HG03060 (cell line): ENCODE data around the gene RACGAP1.

Experiments
- ATAC-seq: cut with Tn5 transposase; IDR thresholded peaks from one replicate; pipeline ENCODE4 v1.9.1; 2021; ENCODE audit warnings: low read depth, moderate number of reproducible peaks; ENCODE audit not compliant: unreplicated experiment

RACGAP1 gene

DNA sequence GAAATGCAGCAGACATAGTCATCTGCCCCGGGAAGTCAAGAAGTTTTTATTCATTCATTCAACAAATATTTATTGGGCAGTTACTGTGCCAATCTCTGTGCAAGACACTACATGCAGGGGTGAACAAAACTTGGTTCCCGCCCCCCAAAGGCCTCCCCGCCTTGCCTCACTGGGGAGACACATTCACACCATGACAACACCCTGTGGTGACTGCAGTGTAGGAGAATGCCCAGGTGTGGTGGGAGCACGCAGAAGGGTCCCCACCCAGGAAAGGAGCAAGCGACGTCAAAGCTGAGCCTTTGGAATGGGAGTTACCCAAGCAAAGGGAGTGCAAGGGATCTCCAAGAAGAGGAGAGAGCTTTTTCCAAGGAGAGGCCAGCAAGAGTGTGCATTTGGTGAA, 54.2 kb downstream of the RACGAP1 start:
- ATAC-seq = no peak

DNA sequence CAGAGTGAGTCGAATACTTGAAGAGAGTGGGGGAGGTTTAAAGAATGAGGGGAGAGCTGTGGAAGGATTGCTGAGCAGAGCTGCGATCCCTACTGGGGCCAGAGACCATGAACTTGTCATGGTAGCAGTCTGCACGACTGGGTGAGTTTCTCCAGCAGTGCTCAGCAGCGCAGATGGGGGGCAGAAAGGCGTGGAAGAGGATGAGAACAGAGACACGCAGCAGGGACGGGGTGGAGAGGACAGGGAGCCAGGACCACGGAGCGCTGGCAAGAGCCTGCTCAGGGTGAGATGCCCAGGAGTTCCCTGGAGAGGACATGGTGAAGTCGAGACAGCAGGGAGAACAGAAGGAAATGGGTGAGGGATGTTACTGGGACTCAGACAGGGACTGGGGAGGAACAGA, 54.6 kb downstream of the RACGAP1 start:
- ATAC-seq = no peak

DNA sequence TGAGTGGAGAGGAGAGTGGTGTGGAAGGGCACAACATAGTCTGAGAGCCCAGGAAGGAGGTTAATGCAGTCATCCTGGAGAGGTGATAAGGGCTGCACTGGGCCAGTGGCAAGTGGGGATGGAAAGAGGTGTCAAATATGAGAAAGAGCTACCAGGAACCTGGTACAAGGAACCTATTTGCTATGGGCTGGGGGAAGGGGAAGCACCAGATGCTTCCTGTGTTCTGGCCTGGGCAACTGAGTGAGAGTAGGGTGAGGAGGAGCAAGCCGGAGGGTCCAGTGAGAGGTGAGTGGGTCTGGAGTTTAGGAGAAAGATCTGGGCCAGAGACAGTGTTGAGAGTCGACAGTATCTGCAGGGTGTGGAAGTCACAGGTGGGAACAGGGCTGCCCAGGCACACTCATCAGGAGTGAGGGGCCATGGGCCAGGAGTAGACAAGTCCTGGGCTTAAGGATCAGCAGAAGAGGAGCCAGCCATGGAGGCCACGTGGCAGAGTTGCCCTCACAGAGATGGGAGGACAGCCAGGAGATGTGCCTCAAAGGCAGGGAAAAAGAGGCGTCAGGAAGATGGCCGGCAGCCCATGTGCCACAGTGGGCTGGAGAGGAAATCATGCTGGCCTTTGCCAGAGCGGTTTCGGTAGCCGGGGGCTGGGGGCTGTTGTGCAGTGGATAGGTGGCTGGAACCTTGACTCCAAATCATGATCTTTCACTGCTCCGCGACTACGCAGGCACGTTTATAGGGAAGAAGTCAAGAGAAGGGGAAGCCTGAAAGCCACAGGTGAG, 55.5 kb downstream of the RACGAP1 start:
- no peak for ATAC-seq

DNA sequence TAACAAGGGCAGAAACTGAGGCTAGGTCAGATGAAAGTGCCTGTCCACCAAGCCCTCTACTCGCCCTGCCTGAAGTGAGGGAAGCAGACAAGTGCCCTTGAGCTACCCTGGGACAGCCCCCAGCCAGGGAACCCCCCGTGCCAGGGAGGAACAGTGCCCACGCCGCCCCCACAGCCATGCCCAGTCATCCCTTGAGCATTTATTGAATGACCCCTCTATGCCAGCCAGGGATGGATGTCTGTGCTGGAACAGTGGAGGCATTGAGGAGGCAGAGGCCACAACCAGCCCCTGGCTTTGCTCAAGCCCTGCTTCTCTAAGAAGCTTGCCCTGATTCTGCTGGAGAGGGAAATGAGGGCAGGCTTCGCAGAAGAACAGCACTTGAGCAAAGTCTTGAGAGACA, 56.3 kb downstream of the RACGAP1 start:
- ATAC-seq = no peak

DNA sequence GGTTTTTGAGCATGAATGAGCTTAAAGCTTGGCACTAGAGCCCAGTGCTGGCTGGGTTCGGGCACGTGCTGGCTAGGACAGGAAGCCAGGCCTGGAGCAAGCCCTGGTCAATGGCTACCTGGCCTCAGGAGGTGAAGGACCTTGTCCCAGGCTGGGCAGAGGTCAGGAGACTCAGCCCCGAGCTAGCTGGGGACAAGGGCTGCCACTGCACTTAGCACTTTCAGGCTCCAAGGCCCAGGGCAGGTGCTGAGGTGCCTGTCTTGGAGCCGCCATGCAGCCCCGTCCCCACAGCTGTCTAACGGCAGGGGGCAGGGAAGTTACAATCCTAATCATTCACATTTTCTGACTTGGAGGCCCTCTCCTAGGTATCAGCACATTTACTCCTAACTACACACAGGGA, 56.8 kb downstream of the RACGAP1 start:
- ATAC-seq = no peak

DNA sequence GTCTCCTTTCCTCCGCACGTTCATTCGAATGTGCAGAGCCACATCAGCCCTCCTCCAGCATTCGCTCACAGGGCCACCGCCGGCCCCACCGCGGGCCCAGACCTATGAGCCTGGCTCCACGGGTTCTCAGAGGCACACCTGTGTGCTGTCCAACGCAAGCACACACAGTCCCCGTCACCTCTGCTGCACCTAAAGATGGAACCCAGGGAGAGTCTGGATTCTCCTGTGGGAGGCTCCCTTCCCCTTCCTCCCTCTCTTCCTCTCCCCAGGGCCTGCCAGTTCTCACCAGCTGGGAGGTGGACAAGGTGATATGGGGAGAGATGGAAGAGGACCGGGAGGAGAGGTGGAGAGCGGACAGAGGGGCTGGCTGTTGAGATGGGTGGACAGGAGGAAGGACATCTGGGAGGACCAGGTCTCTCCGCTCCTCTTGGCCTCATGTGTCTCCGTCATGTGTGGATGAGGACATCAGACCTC, 57.5 kb downstream of the RACGAP1 start:
- ATAC-seq = no peak

DNA sequence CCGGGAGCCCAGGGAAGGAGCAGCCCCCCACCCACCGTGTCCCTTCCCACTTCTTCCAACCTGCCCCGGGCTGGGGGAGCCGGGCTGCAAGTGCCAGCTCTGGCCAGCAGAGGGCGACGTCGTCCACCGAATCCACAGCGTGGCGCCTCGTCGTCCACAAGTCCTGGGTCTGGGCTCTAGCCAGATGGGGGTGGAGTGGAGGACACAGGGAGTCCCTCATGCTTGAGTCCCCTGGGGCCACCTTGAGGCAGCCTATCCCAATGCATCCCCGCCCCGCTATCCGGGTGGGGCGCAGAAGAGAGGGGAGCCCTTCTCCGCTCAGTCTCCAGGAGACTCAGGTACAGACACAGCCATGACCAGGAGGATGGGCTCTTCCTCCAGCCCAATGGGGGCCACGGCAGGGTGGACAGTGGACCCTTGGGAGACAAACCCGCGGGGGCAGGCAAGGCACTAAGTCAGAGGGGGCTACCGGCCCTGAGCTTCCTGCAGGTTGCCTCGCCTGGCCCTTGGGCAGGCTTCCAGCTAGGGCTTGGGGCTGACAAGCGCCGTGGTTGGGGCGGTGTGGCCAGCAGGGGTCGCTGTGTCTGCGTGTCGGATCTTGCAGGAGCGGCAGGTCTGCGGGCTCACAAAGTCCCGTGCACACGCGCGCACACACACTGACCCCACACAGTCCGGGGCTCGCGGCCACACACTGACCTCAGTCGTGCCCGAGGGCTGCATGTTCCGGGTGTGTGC, 58.1 kb downstream of the RACGAP1 start:
- ATAC-seq = no peak

DNA sequence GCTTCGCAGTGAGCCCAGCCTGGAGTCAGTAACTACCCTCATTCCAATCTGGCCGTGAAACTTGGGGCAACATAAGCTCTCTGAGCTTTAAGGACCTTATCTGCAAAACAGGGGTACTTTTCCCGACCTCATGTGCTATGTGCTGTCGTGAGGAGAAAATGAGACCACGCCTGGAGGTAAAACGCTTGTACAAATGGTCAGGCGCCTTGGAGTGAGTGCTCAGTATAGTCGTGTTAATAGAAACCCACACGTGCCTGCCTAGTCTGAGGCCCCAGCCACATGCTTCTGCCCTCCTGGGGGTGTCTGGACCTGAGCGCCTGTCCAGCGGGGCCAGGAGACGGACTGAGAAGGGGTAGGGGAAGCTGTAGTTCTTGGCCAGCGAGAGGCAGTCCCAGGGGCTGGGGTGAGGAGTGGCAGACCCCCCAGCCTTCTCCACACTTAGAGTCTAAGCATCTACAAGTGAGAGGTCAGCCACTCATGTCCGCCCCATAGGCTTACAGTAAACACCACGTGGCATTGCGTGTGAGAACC, 58.7 kb downstream of the RACGAP1 start:
- no peak for ATAC-seq

DNA sequence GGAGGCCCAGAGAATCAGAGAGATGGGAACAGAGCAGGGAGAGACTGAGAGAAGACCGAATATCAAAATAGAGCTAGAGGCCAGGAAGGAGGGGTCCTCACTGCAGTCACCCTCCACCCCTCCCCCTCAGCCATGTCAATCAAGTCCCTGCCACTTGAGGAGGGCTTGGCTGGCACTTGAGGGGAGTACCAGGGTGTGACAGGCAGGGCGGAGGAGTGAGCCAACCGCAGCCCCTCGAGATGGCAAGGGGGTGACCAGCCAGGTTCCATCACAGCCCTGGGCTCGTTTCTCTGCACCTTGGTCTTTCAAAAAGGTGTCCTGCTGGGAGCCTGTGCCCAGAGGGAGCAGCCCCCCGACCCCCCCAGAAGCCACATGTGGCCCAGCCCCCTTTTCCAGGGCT, 59.5 kb downstream of the RACGAP1 start:
- no peak for ATAC-seq

DNA sequence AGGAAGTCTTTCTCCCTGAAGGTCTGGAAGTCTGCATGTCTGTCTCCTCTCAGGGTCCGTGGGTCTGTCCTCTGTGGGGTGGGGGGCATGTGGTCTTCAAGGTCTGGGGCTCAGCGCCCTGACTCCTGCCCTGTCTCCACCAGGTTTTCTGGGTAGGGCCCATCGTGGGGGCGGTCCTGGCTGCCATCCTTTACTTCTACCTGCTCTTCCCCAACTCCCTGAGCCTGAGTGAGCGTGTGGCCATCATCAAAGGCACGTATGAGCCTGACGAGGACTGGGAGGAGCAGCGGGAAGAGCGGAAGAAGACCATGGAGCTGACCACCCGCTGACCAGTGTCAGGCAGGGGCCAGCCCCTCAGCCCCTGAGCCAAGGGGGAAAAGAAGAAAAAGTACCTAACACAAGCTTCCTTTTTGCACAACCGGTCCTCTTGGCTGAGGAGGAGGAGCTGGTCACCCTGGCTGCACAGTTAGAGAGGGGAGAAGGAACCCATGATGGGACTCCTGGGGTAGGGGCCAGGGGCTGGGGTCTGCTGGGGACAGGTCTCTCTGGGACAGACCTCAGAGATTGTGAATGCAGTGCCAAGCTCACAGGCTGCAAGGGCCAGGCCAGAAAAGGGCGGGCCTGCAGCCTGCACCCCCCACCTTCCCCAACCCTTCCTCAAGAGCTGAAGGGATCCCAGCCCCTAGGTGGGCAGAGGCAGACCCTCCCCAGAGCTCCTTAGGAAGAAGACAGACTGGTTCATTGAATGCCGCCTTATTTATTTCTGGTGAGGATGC, 60.3 kb downstream of the RACGAP1 start:
- no peak for ATAC-seq

DNA sequence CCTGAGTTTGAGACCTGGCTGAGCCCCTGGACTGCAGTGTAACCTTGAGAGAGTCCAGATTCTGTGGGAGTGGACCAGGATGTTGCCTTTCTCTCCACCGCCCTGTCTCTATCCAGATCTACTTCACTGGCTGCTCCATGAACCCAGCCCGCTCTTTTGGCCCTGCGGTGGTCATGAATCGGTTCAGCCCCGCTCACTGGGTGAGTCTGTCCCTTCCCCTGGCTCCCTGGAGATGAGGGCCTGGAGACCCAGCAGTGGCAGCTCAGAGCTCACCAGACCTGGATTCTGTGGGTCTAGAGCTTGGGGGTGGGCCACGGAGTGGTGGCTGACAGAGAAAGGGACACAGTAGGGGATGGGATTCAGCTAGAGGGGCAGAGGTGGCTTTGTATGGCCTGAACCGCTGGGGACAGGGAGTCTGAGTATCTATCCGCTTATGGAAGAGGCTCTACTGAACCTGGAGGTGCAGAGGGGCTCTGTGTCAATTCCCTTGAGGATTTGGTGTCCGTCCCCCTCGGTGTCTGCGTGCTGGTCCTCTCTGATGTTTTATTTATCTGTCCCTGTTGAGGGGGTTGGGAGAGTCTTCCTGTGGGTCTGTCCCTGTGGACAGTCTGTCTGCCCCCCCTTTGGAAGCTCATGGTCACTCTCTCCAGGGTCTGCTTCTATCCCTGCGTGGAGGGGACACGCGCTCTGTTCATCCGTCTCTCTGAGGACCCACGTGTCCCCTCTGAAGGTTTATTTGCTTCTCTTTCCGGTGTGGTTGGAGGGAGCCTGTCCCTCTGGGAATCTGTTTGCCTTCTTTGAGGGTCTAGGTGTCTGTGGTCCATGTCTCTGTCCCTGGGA, 61.1 kb downstream of the RACGAP1 start:
- ATAC-seq = no peak

DNA sequence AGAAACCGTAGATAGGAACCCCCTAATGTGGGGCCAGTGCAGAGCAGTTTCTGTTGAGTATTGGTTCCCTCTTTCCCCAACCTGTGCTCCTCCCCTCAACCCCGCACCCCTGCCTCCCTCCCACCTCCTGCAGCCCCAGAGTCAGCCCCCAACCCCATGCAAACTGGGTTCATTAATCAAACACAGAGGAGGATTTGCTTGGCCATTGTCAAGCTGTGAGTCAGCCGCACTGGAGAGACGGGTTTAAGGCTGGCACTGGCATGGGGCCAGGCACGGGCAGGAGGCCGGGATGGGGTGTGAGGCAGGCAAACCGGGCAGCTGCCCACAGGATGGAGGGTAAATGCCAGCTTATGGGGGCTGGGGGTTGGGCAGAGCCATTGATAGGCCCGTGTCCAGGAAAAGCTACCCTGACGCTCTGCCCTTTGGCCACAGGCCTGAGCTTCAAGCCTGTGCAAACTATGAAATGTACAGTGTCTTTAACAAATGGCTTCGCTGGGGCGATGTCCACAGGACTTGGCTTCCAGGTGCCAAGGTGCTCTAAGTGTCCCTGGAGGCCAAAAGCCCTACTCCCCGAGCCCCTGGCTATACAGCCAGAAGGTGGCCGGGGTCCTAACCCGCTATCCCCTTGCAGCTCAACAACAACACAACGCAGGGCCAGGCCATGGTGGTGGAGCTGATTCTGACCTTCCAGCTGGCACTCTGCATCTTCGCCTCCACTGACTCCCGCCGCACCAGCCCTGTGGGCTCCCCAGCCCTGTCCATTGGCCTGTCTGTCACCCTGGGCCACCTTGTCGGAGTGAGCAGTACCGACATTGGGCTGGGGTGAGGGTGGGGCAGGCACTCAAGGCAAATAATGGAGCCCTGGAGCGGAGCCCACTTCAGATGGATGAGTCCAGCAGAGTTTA, 62.2 kb downstream of the RACGAP1 start:
- no peak for ATAC-seq

DNA sequence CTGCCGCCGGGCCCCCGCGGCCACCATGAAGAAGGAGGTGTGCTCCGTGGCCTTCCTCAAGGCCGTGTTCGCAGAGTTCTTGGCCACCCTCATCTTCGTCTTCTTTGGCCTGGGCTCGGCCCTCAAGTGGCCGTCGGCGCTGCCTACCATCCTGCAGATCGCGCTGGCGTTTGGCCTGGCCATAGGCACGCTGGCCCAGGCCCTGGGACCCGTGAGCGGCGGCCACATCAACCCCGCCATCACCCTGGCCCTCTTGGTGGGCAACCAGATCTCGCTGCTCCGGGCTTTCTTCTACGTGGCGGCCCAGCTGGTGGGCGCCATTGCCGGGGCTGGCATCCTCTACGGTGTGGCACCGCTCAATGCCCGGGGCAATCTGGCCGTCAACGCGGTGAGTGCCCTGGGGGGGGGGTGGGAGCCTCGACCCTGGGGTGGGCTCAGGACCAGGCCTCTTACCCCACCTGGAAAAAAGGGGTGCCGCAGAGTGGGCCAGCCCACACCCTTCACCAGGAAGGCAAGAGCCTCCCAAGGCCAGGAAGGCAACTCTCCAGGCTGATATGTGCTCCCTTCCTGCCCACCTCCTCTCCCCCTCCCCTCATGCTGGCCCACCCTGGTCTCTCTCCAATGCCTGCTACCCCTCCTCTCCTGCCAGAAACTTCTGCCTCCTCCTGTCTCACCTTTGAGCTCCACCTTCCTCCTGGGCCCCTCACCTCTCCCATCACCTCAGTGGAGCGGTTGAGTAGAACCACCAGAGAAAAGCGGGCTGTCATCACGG, 63.1 kb downstream of the RACGAP1 start:
- no peak for ATAC-seq

DNA sequence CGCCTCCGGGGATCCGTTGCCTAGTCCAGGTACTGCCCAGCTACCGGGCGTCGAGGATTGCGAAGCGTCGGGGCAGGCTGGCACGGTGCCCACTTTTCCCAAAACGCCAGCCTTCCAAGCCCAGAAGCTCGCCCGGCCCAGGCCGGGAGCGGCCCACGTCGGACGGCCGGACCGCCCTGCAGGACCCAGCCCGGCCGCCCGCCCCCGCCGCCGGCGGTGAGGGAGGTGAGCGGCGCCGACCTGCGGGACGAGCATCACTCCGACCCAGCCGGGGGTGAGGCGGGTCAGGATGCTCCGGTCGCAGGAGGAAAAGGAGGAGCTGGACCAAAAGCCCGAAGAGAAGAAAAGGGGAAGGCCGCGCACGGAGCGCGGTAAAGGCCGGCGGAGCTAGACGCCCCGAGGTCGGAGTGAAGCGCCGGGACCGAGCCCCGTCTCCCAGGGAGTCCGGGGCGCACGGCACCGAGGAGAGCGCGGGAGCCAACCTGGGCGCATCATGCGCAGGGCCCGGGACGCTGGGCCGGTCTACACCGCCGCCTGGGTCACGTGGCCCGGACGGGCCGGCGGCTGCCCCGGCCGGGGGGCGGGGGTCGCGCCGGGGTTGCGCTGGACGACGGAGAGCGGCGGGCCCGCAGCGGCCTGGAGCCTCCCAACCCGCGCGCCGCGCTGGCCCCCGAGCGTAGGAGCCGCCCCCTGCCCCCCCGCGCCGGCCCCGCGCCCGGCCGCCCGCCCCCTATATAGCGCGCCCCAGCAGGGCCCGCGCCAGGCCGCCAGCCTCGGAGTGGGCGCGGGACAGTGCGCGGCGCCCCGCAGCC, 64.0 kb downstream of the RACGAP1 start, which contains the start of gene AQP5:
AQP5 (plus strand) TSS at position 762 of the 812 bp plus-strand sequence. CDS start 146 bp downstream, outside the sequence.
- ATAC-seq = no peak

DNA sequence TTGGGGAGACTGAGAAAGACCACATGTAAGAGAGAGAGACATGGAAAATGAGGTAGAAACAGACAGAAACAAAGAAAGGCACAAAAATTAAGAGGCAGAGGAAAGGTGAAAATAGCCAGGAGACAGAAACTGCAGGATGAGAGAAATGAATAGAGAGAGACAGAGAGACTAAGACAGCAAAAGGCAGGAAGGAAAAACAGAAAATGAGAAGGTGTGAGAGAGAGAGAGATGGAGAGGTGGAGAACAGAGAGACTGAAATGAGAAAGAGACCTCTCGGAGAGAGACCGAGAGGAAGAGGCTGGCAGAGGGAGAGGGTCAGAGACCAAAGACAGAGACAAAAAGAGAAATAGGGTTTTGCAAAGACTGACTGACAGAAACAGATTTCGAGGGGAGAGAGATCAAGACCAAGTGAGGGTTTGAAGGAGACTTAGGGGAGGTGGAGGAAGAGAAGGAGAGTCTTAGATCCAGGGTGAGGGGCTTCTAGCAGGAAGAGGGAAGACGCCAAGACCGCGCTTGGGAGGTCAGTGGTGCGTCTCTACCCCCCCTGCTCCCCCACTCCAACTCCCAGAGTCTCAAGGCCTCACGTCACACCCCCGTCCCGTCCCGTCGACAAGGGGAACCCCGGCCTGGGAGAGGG, 64.7 kb downstream of the RACGAP1 start:
- ATAC-seq = no peak

DNA sequence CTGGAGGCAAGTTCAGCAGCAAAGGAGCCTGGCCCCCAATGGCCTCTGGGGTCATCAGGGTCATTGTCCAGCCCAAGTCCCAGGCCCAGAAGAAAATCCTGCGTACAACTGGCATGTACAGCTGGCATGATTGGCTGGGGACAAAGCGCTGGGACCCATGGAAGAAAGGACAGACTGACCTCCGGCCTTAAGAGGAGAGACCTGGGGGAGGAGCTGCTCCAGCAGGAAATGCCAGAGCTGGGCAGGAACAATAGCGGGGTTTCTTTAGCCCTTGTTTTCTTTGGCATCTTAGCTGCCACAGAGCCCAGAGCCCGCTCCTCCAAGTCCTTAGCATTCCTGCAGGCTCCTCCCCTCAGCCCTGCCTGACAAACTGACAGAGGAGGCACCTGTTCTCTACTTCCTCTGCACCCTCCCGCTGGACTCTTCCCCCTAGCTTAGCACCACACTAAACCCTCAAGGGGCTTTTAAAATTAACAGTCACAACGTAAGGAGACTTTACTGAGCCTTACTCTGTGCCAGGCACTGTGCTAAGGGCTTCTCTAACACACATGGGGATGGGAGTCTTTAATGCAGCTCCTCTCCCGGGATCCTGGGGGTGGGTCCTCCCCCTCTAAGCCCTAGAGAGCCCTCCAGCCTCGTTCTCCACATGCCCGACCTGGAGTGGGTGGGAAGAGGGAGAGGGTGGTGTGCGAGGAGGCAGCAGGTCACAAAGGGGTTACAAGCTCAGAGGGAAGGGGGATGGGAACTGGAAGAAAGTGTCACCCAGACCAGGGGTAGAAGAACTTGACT, 65.4 kb downstream of the RACGAP1 start:
- no peak for ATAC-seq
